MG63 (cell line): ENCODE results near the gene F10. TPM values are rescaled to one million over a fixed set of nuclear protein-coding genes. Genes with fewer than 3 reads are reported as not detected.

Source experiments
- total RNA-seq: library from RNA; depleted of rRNA; stranded (reverse); fragments of >200 nt; shearing (Covaris generic); gene quantifications from 2 replicates; pipeline ENCODE4 v1.2.3, GENCODE V29; 2014; ENCODE audit warnings: low replicate concordance; rRNA removed

Gene F10
- total RNA-seq, 1 experiment from 2014 or later: not detected

Other genes starting within 250 kb of the F10 start
- gene MCF2L, start 153.6 kb upstream of the F10 start, total RNA-seq: 5.8 TPM in 1 of 2 replicates, not detected in the other
- gene F7, start 17.0 kb upstream of the F10 start, total RNA-seq: not detected in 2 replicates
- not detected in 2 replicates for gene PROZ, start 35.8 kb downstream of the F10 start, total RNA-seq
- gene PCID2, start 85.9 kb downstream of the F10 start, total RNA-seq: 74.5 and 106 TPM in 2 replicates
- gene CUL4A, start 86.8 kb downstream of the F10 start, total RNA-seq: 157 and 2,206 TPM in 2 replicates
- gene LAMP1, start 174.4 kb downstream of the F10 start, total RNA-seq: 194 and 225 TPM in 2 replicates
- 0.17 TPM in 1 of 2 replicates, not detected in the other for gene GRTP1, start 241.3 kb downstream of the F10 start, total RNA-seq